ENCODE data around the gene DMD. TPM values are rescaled to one million over a fixed set of nuclear protein-coding genes. Genes with fewer than 3 reads are reported as not detected.

DMD gene
- total RNA-seq, 1 experiment from 2014 or later = 25.3 TPM

DNA sequence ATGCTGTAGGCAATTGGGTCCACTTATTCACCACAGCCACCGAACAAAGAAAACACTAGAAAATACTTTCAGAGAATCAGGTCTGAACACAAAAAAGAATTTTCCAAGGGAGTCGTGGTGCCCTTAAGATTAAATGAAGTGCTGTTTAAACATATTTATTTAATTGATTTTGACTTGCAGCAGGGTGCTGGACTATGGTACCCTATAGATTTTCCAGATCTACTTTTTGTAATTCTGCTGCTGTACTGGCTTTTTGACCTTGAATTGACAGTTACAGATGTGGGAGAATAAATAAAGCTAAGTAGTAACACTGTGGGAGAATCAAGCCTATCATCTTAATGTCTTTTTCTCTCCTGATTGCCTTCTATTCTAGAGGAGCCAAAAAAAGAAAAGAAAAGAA, 1404.2 kb downstream of the DMD start:
- H3K4me3 ChIP-seq = no peak overlapping the region
- H3K9me2 ChIP-seq (ENCODE audit: insufficient read depth) = no peaks in the 10 kb centered on the region
- H3K4me2 ChIP-seq = no peak overlapping the region
- ChIA-PET POLR2A (ENCODE audit: unreplicated experiment) (no interaction called here), CTCF (no interaction called here)
- no peaks in the 10 kb centered on the region for H3K27me3 ChIP-seq (ENCODE audit: insufficient read depth, low read depth)
- DNase-seq = no peak
- H3K4me1 ChIP-seq (replicated peaks; ENCODE audit: insufficient read depth) = no peaks in the 10 kb centered on the region
- no peaks in the 10 kb centered on the region for H4K20me1 ChIP-seq (ENCODE audit: insufficient read depth)
- H3K36me3 ChIP-seq (ENCODE audit: low read depth) = no peaks in the 10 kb centered on the region
- H3K27ac ChIP-seq = no peak overlapping the region
- TF ChIP-seq, protein P1, sequence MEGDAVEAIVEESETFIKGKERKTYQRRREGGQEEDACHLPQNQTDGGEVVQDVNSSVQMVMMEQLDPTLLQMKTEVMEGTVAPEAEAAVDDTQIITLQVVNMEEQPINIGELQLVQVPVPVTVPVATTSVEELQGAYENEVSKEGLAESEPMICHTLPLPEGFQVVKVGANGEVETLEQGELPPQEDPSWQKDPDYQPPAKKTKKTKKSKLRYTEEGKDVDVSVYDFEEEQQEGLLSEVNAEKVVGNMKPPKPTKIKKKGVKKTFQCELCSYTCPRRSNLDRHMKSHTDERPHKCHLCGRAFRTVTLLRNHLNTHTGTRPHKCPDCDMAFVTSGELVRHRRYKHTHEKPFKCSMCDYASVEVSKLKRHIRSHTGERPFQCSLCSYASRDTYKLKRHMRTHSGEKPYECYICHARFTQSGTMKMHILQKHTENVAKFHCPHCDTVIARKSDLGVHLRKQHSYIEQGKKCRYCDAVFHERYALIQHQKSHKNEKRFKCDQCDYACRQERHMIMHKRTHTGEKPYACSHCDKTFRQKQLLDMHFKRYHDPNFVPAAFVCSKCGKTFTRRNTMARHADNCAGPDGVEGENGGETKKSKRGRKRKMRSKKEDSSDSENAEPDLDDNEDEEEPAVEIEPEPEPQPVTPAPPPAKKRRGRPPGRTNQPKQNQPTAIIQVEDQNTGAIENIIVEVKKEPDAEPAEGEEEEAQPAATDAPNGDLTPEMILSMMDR (conservative IDR thresholded peaks at IDR 0.05) = no peak
- no peak for TF ChIP-seq EZH2 (IDR thresholded peaks at IDR 0.05; ENCODE audit: low read depth)
- no peaks in the 10 kb centered on the region for H3K9me3 ChIP-seq (ENCODE audit: insufficient read depth, low read depth)
- no peaks in the 10 kb centered on the region for H3F3A ChIP-seq (ENCODE audit: insufficient read depth, low read depth)
- BruUV-seq (replicated peaks) = no TSS peak
- no peaks in the 10 kb centered on the region for H3K79me2 ChIP-seq (ENCODE audit: low read depth)
- H2AFZ ChIP-seq = no peak overlapping the region
- intact Hi-C loops (cut with micrococcal nuclease; ENCODE audit: unreplicated experiment) = no loop called here

DNA sequence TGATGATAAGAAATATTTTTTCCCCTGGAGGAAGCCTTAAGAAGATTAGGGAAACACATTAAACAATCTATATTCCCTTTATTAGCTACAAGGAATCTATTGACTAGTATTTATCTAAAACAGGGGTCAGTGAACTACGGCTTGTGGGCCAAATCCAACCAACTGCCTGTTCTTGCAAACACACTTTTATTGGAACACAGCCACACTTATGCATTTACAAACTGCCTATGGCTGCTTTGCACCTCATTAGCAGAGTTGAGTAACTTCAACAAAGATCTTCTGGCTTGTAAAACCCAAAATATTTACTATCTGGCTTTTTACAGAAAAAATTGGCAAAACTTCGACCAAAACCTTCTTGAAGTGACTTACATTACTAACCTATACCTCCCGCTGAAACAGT, 1405.6 kb downstream of the DMD start:
- Histone ChIP-seq H3K4me3 (no peak overlapping the region), H2AFZ (no peak overlapping the region), H3K79me2 (ENCODE audit: low read depth) (no peaks in the 10 kb centered on the region), H3K36me3 (ENCODE audit: low read depth) (no peaks in the 10 kb centered on the region), H3K4me2 (no peak overlapping the region), H3K9me2 (ENCODE audit: insufficient read depth) (no peaks in the 10 kb centered on the region), H3K27me3 (ENCODE audit: insufficient read depth, low read depth) (no peaks in the 10 kb centered on the region), H3K27ac (no peak overlapping the region), H3K9me3 (ENCODE audit: insufficient read depth, low read depth) (no peaks in the 10 kb centered on the region), H4K20me1 (ENCODE audit: insufficient read depth) (no peaks in the 10 kb centered on the region), H3K4me1 (replicated peaks; ENCODE audit: insufficient read depth) (no peaks in the 10 kb centered on the region), H3F3A (ENCODE audit: insufficient read depth, low read depth) (no peaks in the 10 kb centered on the region)
- no peak for TF ChIP-seq EZH2 (IDR thresholded peaks at IDR 0.05; ENCODE audit: low read depth)
- TF ChIP-seq, protein P1 (conservative IDR thresholded peaks at IDR 0.05) = no peak
- ChIA-PET CTCF (no interaction called here), POLR2A (ENCODE audit: unreplicated experiment) (no interaction called here)
- intact Hi-C loops (cut with micrococcal nuclease; ENCODE audit: unreplicated experiment) = no loop called here
- no peak for DNase-seq
- no TSS peak for BruUV-seq (replicated peaks)

DNA sequence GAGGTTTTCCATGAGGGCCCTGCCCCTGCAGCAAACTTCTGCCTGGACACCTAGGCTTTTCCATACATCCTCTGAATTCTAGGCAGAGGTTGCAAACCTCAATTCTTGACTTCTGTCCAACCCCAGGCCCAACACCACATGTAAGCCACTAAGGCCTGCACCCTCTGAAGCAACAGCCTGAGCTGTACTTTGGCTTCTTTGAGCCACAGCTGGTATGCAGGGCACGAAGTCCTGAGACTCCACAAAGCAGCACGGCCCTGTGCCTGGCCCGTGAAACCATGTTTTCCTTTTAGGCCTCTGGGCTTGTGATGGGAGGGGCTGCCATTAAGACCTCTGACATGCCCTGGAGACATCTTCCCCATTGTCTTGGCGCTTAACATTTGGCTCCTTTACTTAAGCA, 1411.1 kb downstream of the DMD start:
- Histone ChIP-seq H3K9me3 (ENCODE audit: insufficient read depth, low read depth) (no peaks in the 10 kb centered on the region), H3K36me3 (ENCODE audit: low read depth) (no peaks in the 10 kb centered on the region), H3K4me2 (no peak overlapping the region), H3K4me3 (no peak overlapping the region), H3K9me2 (ENCODE audit: insufficient read depth) (no peaks in the 10 kb centered on the region), H2AFZ (no peak overlapping the region), H3K27me3 (ENCODE audit: insufficient read depth, low read depth) (no peaks in the 10 kb centered on the region), H3K79me2 (ENCODE audit: low read depth) (no peaks in the 10 kb centered on the region), H4K20me1 (ENCODE audit: insufficient read depth) (no peaks in the 10 kb centered on the region), H3K4me1 (replicated peaks; ENCODE audit: insufficient read depth) (no peaks in the 10 kb centered on the region), H3F3A (ENCODE audit: insufficient read depth, low read depth) (no peaks in the 10 kb centered on the region), H3K27ac (no peak overlapping the region)
- BruUV-seq (replicated peaks) = no TSS peak
- ChIA-PET CTCF (no interaction called here), POLR2A (ENCODE audit: unreplicated experiment) (no interaction called here)
- DNase-seq = no peak
- TF ChIP-seq, protein P1 (conservative IDR thresholded peaks at IDR 0.05) = no peak
- TF ChIP-seq EZH2 (IDR thresholded peaks at IDR 0.05; ENCODE audit: low read depth) = no peak
- intact Hi-C loops (cut with micrococcal nuclease; ENCODE audit: unreplicated experiment) = no loop called here
